ENCODE data around the gene OR10H1. TPM values are rescaled to one million over a fixed set of nuclear protein-coding genes. Genes with fewer than 3 reads are reported as not detected.
"Not testable (repeated sequence)": the region's sequence is repeated elsewhere in the genome, so short reads cannot be mapped to it uniquely, and the experiment has no call there.

The OR10H1 gene
- total and polyA plus RNA-seq, 9 of the 15 experiments (the other 6 are each of a cell fraction or from before 2014, with no cell fraction given), result not detected

DNA sequence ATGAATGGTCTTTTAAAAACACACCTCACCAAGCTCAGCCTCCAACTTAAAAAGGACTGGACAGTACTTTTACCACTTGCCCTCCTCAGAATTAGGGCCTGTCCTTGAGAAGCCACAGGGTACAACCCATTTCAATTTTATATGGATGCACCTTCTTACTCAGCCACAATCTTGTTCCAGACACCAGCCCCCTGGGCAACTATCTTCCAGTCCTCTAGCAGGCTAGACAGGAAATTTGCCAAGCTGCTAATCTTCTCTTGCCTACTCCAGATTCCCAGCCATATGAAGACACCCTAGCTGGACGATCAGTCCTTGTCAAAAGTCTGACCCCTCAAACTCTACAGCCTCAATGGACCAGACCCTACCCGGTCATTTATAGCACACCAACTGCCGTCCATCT is 18.8 kb upstream of the OR10H1 start:
- POLR2A ChIA-PET, result interaction anchor here (0.6 to 3.9 kb wide), 4 partner anchors 9 to 425 kb away, joined by 3 to 14 read pairs (median 4); no protein-coding TSS in a partner anchor
- in situ Hi-C loops (cut with MboI); H3K27me3 ChIP-seq (ENCODE audit: control insufficient read depth in 2 of 2, insufficient read depth in 2 of 2, low read length in 2 of 2); H3K9me1 ChIP-seq (ENCODE audit: control insufficient read depth, insufficient read depth, low read length); H4K20me1 ChIP-seq (replicated peaks; ENCODE audit: control insufficient read depth, insufficient read depth, low read length); CTCF ChIA-PET (ENCODE audit: low intra/inter-chr PET ratio); intact Hi-C loops (cut with micrococcal nuclease); H3K9me3 ChIP-seq (replicated peaks; ENCODE audit: control insufficient read depth, insufficient read depth, low read depth, low read length); BruUV-seq (replicated peaks); DNase-seq (ENCODE audit: extremely low read depth in 1 of 4, low spot score in 3 of 4); FAIRE-seq; H3K4me3 ChIP-seq; H2AFZ ChIP-seq (ENCODE audit: low read depth, low read length); ATAC-seq: not testable (repeated sequence)
- peak overlapping the region; percentile 99 for H3K27ac ChIP-seq (ENCODE audit: extremely low read depth, low read depth, low read length)
- H3K79me2 ChIP-seq (ENCODE audit: control insufficient read depth, insufficient read depth, low read length), result peaks cover 68% of the 10 kb centered on the region
- H3K4me1 ChIP-seq (replicated peaks in 1 of 2; ENCODE audit: control insufficient read depth in 2 of 2, insufficient read depth in 2 of 2, low read length in 2 of 2), result peaks cover 20 to 58% of the 10 kb centered on the region in 2 experiments
- WGBS (ENCODE audit: insufficient coverage, low coverage, missing lambda C conversion rate), result 75% methylated on average over 3 of the region's 3 CpGs
- peak overlapping the region; percentile 88 for H3K4me2 ChIP-seq (ENCODE audit: insufficient read depth, low read length)
- 0 out of 2 replicates have a peak, but pooled peaks have one; percentile 33 for TF ChIP-seq ZFX (CRISPR knock-in tag; IDR thresholded peaks at IDR 0.05)
- peak overlapping the region in 1 of 2 experiments; percentile 22; a peak in 1 of 4 replicates for H3K9ac ChIP-seq (ENCODE audit: insufficient read depth in 1 of 2, low read depth in 2 of 2, low read length in 2 of 2)
- H3K36me3 ChIP-seq (ENCODE audit: control insufficient read depth, insufficient read depth, low read length), result peaks cover 60% of the 10 kb centered on the region

DNA sequence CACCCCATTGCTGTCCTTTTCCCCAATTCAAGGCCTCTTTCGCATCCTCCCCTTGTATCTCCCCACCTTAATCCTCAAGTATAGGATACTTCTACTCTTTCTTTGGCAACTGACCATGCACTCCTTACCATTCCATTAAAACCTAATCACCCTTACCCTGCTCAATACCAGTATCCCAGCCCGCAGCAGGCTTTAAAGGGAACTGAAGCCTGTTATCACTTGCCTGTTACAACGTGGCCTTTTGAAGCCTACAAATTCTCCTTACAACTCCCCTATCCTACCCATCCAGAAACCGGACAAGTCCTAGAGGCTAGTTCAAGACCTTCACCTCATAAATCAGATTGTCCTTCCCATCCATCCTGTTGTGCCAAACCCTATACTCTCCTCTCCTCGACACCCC is 16.2 kb upstream of the OR10H1 start:
- POLR2A ChIA-PET, result interaction anchor here (0.6 kb wide), 1 partner anchor 167 kb away, joined by 3 read pairs; no protein-coding TSS in a partner anchor
- peaks cover 16 to 56% of the 10 kb centered on the region in 2 experiments for H3K4me1 ChIP-seq (replicated peaks in 1 of 2; ENCODE audit: control insufficient read depth in 2 of 2, insufficient read depth in 2 of 2, low read length in 2 of 2)
- no TSS peak for BruUV-seq (replicated peaks)
- CTCF ChIA-PET (ENCODE audit: low intra/inter-chr PET ratio), result no interaction called here
- ATAC-seq (no peak), FAIRE-seq (no peak), DNase-seq (ENCODE audit: extremely low read depth in 1 of 4, low spot score in 3 of 4) (no peak)
- H3K27me3 ChIP-seq (ENCODE audit: control insufficient read depth in 2 of 2, insufficient read depth in 2 of 2, low read length in 2 of 2), result no peaks in the 10 kb centered on the region
- peak overlapping the region; percentile 88 for H3K4me2 ChIP-seq (ENCODE audit: insufficient read depth, low read length)
- no peaks in the 10 kb centered on the region for H3K9me1 ChIP-seq (ENCODE audit: control insufficient read depth, insufficient read depth, low read length)
- in situ Hi-C loops (cut with MboI), result no loop called here
- H3K79me2 ChIP-seq (ENCODE audit: control insufficient read depth, insufficient read depth, low read length), result peaks cover 70% of the 10 kb centered on the region
- 40% methylated on average over 5 of the region's 5 CpGs for WGBS (ENCODE audit: insufficient coverage, low coverage, missing lambda C conversion rate)
- H3K27ac ChIP-seq (ENCODE audit: extremely low read depth, low read depth, low read length), result peak overlapping the region; percentile 83
- no peaks in the 10 kb centered on the region for H4K20me1 ChIP-seq (replicated peaks; ENCODE audit: control insufficient read depth, insufficient read depth, low read length)
- intact Hi-C loops (cut with micrococcal nuclease), result no loop called here
- H2AFZ ChIP-seq (ENCODE audit: low read depth, low read length), result no peak overlapping the region
- peak overlapping the region; percentile 54 for H3K4me3 ChIP-seq
- peaks cover 60% of the 10 kb centered on the region for H3K36me3 ChIP-seq (ENCODE audit: control insufficient read depth, insufficient read depth, low read length)
- H3K9ac ChIP-seq (ENCODE audit: insufficient read depth in 1 of 2, low read depth in 2 of 2, low read length in 2 of 2), result peak overlapping the region; percentile 53 to 80; a peak in 3 of 4 replicates
- no peaks in the 10 kb centered on the region for H3K9me3 ChIP-seq (replicated peaks; ENCODE audit: control insufficient read depth, insufficient read depth, low read depth, low read length)
- TF ChIP-seq, protein P1, sequence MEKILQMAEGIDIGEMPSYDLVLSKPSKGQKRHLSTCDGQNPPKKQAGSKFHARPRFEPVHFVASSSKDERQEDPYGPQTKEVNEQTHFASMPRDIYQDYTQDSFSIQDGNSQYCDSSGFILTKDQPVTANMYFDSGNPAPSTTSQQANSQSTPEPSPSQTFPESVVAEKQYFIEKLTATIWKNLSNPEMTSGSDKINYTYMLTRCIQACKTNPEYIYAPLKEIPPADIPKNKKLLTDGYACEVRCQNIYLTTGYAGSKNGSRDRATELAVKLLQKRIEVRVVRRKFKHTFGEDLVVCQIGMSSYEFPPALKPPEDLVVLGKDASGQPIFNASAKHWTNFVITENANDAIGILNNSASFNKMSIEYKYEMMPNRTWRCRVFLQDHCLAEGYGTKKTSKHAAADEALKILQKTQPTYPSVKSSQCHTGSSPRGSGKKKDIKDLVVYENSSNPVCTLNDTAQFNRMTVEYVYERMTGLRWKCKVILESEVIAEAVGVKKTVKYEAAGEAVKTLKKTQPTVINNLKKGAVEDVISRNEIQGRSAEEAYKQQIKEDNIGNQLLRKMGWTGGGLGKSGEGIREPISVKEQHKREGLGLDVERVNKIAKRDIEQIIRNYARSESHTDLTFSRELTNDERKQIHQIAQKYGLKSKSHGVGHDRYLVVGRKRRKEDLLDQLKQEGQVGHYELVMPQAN (IDR thresholded peaks at IDR 0.05; ENCODE audit: borderline replicate concordance), result 0 out of 2 replicates have a peak, but pooled peaks have one; percentile 22
- TF ChIP-seq ELF1 (tag; IDR thresholded peaks at IDR 0.05), result no peak
